NK-92 (cell line): Measurements from ENCODE around the gene IGSF6.
"Not testable (repeated sequence)": the region's sequence is repeated elsewhere in the genome, so short reads cannot be mapped to it uniquely, and the experiment has no call there.

ENCODE experiments used
- DNase-seq: peaks from one replicate; lab custom pipeline; 2025; ENCODE audit not compliant: unreplicated experiment; lab: John Stamatoyannopoulos, UW

The IGSF6 gene

GRCh38 chr16:21630866-21631265, 21.5 kb downstream of the IGSF6 start:
- DNase-seq: not testable (repeated sequence)

- not testable (repeated sequence) for DNase-seq
Measured at GRCh38 chr16:21629616-21630539, 22.5 kb downstream of the IGSF6 start.

- DNase-seq: no peak
Measured at GRCh38 chr16:21628772-21629171, 23.6 kb downstream of the IGSF6 start.

GRCh38 chr16:21628121-21628726, 24.2 kb downstream of the IGSF6 start:
- DNase-seq: no peak

GRCh38 chr16:21626659-21627277, 25.6 kb downstream of the IGSF6 start:
- DNase-seq: no peak

- no peak for DNase-seq
Measured at GRCh38 chr16:21625026-21625425, 27.4 kb downstream of the IGSF6 start.

GRCh38 chr16:21622545-21622944, 29.9 kb downstream of the IGSF6 start:
- DNase-seq: no peak

- DNase-seq: no peak
Measured at GRCh38 chr16:21620592-21620991, 31.8 kb downstream of the IGSF6 start.

GRCh38 chr16:21619765-21620425, 32.5 kb downstream of the IGSF6 start:
- DNase-seq: no peak

GRCh38 chr16:21618281-21618680, 34.1 kb downstream of the IGSF6 start:
- no peak for DNase-seq

- DNase-seq: no peak
Measured at GRCh38 chr16:21617607-21618006, 34.8 kb downstream of the IGSF6 start.

GRCh38 chr16:21614896-21615295, 37.5 kb downstream of the IGSF6 start:
- no peak for DNase-seq

GRCh38 chr16:21613781-21614180, 38.6 kb downstream of the IGSF6 start:
- no peak for DNase-seq

GRCh38 chr16:21613361-21613760, 39.0 kb downstream of the IGSF6 start:
- DNase-seq: no peak

GRCh38 chr16:21611556-21612384, 40.6 kb downstream of the IGSF6 start:
- no peak for DNase-seq

GRCh38 chr16:21611198-21611555, 41.2 kb downstream of the IGSF6 start:
- no peak for DNase-seq

GRCh38 chr16:21610766-21611165, 41.6 kb downstream of the IGSF6 start:
- DNase-seq: no peak

- no peak for DNase-seq
Measured at GRCh38 chr16:21610006-21610544, 42.3 kb downstream of the IGSF6 start.

- DNase-seq: no peak
Measured at GRCh38 chr16:21608639-21609328, 43.6 kb downstream of the IGSF6 start.

GRCh38 chr16:21605848-21606247, 46.6 kb downstream of the IGSF6 start:
- DNase-seq: not testable (repeated sequence)
